ENCODE results near the gene WSCD1. TPM values are rescaled to one million over a fixed set of nuclear protein-coding genes. Genes with fewer than 3 reads are reported as not detected.

WSCD1 gene
- total RNA-seq, 4 donors from 2014 or later, result 0.16 to 4.2 (median 3.0) TPM

GRCh38 chr17:6046431-6046830 is 23.7 kb upstream of the WSCD1 start:
- TF ChIP-seq CTCF (IDR thresholded peaks at IDR 0.05; ENCODE audit: low read depth), result no peak

GRCh38 chr17:6046931-6047330 is 23.2 kb upstream of the WSCD1 start:
- no peak for TF ChIP-seq CTCF (IDR thresholded peaks at IDR 0.05; ENCODE audit: low read depth)

- TF ChIP-seq CTCF (IDR thresholded peaks at IDR 0.05; ENCODE audit: low read depth), result no peak
Observed at GRCh38 chr17:6047966-6048365, 22.2 kb upstream of the WSCD1 start.

GRCh38 chr17:6048486-6048885 is 21.7 kb upstream of the WSCD1 start:
- no peak for TF ChIP-seq CTCF (IDR thresholded peaks at IDR 0.05; ENCODE audit: low read depth)

GRCh38 chr17:6052926-6053325 is 17.3 kb upstream of the WSCD1 start:
- TF ChIP-seq CTCF (IDR thresholded peaks at IDR 0.05; ENCODE audit: low read depth), result no peak

- no peak for TF ChIP-seq CTCF (IDR thresholded peaks at IDR 0.05; ENCODE audit: low read depth)
Observed at GRCh38 chr17:6054372-6054771, 15.8 kb upstream of the WSCD1 start.

DNA sequence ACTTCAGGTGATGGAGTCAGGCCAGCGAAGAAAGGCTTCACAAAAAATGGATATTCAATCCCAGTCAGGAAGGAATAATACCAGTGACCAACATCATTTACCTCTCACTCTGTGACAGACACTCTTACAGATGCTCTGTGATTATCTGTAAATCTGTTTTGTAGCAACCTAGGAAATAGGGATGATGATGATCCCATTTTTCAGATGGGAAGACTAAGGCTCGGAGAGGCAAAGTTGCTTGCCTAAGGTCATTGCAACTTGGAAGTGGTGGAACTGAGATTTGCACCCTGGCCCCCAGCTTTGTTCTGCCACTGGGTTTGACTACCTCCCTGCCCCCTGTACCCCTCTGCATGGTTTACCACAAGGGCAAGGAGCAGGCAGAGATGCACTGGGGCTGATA is 14.1 kb upstream of the WSCD1 start:
- no peak for TF ChIP-seq CTCF (IDR thresholded peaks at IDR 0.05; ENCODE audit: low read depth)

All from subcutaneous adipose tissue (tissue), 4 donors.